Ovary (tissue), 9 donors: ENCODE measurements around the gene CENPU. TPM values are rescaled to one million over a fixed set of nuclear protein-coding genes. Genes with fewer than 3 reads are reported as not detected.

Source experiments
- DNase-seq, 5 donors: peaks; one replicate each; pipeline ENCODE4 v3.0.0-alpha.2; 2019 to 2020
- H3K27ac ChIP-seq, 2 donors: fragments of 200-600 bp; one replicate each; pipeline versions ENCODE4 v1.5.1 to v1.8.0; 2019 to 2022
- H3K27me3 ChIP-seq: fragments of 200-600 bp; one replicate; pipeline ENCODE4 v1.8.0; 2022
- H3K36me3 ChIP-seq: fragments of 200-600 bp; sonication (generic); one replicate; pipeline ENCODE4 v1.5.1; 2019
- H3K4me1 ChIP-seq: one replicate; pipeline ENCODE4 v1.8.1; 2013; ENCODE audit warnings: mild to moderate bottlenecking, moderate library complexity; ENCODE audit not compliant: insufficient read depth
- H3K4me3 ChIP-seq: fragments of 200-600 bp; sonication (generic); one replicate; pipeline ENCODE4 v1.5.1; 2017
- H3K9me3 ChIP-seq, 2 donors: fragments of 200-600 bp in 1 of 2; sonication (generic) in 1 of 2; one replicate each; pipeline versions ENCODE4 v1.5.1 to v1.8.1; 2013 to 2019; ENCODE audit warnings: mild to moderate bottlenecking in 1 of 2, moderate library complexity in 1 of 2
- EP300 ChIP-seq: sonication (generic); formaldehyde crosslinking; IDR thresholded peaks from one replicate; pipeline ENCODE4 v1.6.1; 2017; ENCODE audit warnings: antibody characterized with exemption
- POLR2A ChIP-seq: fragments of 450-650 bp; IDR thresholded peaks from one replicate; pipeline ENCODE4 v1.6.1; 2017; ENCODE audit warnings: antibody characterized with exemption, mild to moderate bottlenecking, moderate library complexity
- WGBS, 3 donors: extraction: QIAGEN DNeasy Blood & Tissue Kit in 1 of 3; methylation state at CpG; one replicate each; pipeline versions ENCODE4 v1.1.5 to v1.1.7; 2013 to 2017; 5-methylcytosine and 5-hydroxymethylcytosine counted together
- intact Hi-C, 4 donors: fragments of 100-400 bp; cut with DNase I; formaldehyde crosslinking; loops; one replicate each; pipeline versions ENCODE4 v1.11.0 to v1.15.1; 2022 to 2023
- polyA plus RNA-seq, 2 donors: library from polyadenylated mRNA; stranded (reverse); fragments of 200-250 nt in 1 of 2; fragments of 350-450 nt in 1 of 2; fragmentation: Illumina TruSeq in 1 of 2; extraction: RNeasy Lipid Tissue Mini Kit (QIAGEN cat#74804) in 1 of 2; gene quantifications; one replicate each; pipeline ENCODE4 v1.2.3, GENCODE V29; 2013 to 2014
- total RNA-seq, 7 donors: library from RNA; depleted of rRNA in 2 of 7; stranded (reverse); fragments of >200 nt in 2 of 7; fragmentation: NEBNext Ultra II Directional in 3 of 7; extraction: Animal tissue kit (Norgen Biotek cat#: 25700) in 3 of 7; gene quantifications; one replicate each; pipeline versions ENCODE4 v1.1.0 to v1.2.4, GENCODE V29; 2016 to 2023
- TF ChIP-seq, protein P1 (sequence below), 3 donors: fragments of 450-650 bp in 2 of 3; fragments of 200-600 bp in 1 of 3; IDR thresholded peaks; one replicate each; pipeline versions ENCODE4 v1.5.1 to v1.8.0; 2016 to 2022; ENCODE audit warnings: antibody characterized with exemption in 3 of 3, mild to moderate bottlenecking in 1 of 3
- donor health status: DM: no; HTN: no; CAD: no; lungs with moderate emphysema.
- donor health status: DM: no; HTN: no; CAD: no.
- donor health status: Bipolar disorder and iron deficiency.
- donor health status: DM: yes; HTN: yes; CAD: no.
- donor health status: DM: no; HTN: no; CAD: no.
- donor health status: DM: yes; HTN: yes; CAD: no.

The CENPU gene
- total and polyA plus RNA-seq, 9 donors, result 0.34 to 3.4 (median 0.94) TPM

DNA sequence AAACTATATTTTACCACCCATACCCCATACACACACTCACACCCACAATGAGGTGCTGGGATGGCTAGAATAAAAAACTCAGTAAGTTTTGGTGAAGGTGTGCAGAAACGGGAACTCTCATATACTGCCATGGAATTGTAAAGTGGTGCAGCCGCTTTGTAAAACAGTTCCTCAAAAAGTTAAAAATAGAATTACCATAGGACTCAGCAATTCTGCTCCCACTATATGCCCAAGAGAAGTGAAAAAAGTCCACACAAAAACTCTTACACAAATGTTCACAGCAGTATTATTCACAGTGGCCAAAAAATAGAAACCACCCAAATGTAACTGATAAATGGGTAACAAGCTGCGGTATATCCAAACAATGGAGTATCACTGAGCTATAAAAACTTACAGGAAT is 6.5 kb downstream of the CENPU start:
- WGBS, 3 donors, result 90 to 98% (median 91%) methylated on average over 3 of the region's 3 CpGs
- DNase-seq, result no peak
- no peaks in the 10 kb centered on the region for H3K36me3 ChIP-seq
- intact Hi-C loops, result no loop called here
- no peak overlapping the region for H3K27ac ChIP-seq
- no peak overlapping the region for H3K4me3 ChIP-seq
- H3K9me3 ChIP-seq, result no peaks in the 10 kb centered on the region
- no peaks in the 10 kb centered on the region for H3K27me3 ChIP-seq
- TF ChIP-seq POLR2A (no peak), EP300 (no peak)
- TF ChIP-seq, protein P1, sequence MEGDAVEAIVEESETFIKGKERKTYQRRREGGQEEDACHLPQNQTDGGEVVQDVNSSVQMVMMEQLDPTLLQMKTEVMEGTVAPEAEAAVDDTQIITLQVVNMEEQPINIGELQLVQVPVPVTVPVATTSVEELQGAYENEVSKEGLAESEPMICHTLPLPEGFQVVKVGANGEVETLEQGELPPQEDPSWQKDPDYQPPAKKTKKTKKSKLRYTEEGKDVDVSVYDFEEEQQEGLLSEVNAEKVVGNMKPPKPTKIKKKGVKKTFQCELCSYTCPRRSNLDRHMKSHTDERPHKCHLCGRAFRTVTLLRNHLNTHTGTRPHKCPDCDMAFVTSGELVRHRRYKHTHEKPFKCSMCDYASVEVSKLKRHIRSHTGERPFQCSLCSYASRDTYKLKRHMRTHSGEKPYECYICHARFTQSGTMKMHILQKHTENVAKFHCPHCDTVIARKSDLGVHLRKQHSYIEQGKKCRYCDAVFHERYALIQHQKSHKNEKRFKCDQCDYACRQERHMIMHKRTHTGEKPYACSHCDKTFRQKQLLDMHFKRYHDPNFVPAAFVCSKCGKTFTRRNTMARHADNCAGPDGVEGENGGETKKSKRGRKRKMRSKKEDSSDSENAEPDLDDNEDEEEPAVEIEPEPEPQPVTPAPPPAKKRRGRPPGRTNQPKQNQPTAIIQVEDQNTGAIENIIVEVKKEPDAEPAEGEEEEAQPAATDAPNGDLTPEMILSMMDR (IDR thresholded peaks at IDR 0.05), result no peak
- H3K4me1 ChIP-seq, result no peaks in the 10 kb centered on the region

- H3K27me3 ChIP-seq, result no peaks in the 10 kb centered on the region
- no peak overlapping the region for H3K27ac ChIP-seq
- no peak for DNase-seq
- intact Hi-C loops, result no loop called here
- no peaks in the 10 kb centered on the region for H3K9me3 ChIP-seq
- no peaks in the 10 kb centered on the region for H3K4me1 ChIP-seq
- TF ChIP-seq POLR2A, result no peak
- TF ChIP-seq EP300, result no peak
- TF ChIP-seq, protein P1 (IDR thresholded peaks at IDR 0.05), result no peak
- no peaks in the 10 kb centered on the region for H3K36me3 ChIP-seq
- H3K4me3 ChIP-seq, result no peak overlapping the region
- 89 to 94% (median 91%) methylated on average over 1 of the region's 1 CpG for WGBS, 3 donors
Observed at GRCh38 chr4:184722798-184723197, 11.1 kb downstream of the CENPU start.

- H3K27ac ChIP-seq, result no peak overlapping the region
- no peak overlapping the region for H3K4me3 ChIP-seq
- TF ChIP-seq EP300, result no peak
- TF ChIP-seq, protein P1 (IDR thresholded peaks at IDR 0.05), result no peak
- no peaks in the 10 kb centered on the region for H3K4me1 ChIP-seq
- no peak for DNase-seq
- intact Hi-C loops, result no loop called here
- no peaks in the 10 kb centered on the region for H3K36me3 ChIP-seq
- no peaks in the 10 kb centered on the region for H3K27me3 ChIP-seq
- no peaks in the 10 kb centered on the region for H3K9me3 ChIP-seq
Observed at GRCh38 chr4:184721254-184721653, 12.6 kb downstream of the CENPU start.

DNA sequence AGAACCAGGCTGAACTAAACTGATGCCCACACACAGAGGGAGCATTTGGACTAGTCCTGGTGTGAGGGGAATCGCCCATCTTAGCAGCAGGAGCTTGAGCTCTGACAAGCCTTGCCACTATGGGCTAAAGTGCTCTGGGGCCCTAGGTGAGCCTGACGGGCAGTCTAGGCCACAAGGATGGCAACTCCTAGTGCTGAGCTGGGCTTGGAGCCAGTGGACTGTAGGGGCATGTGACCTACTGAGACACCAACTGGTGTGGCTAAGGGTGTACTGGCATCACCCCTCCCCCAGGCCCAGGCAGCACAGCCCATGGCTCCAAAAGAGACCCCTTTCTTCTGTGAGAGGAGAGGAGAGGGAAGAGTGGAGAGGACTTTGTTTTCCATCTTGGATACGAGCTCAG is 14.5 kb downstream of the CENPU start:
- Histone ChIP-seq H3K36me3 (no peaks in the 10 kb centered on the region), H3K4me1 (no peaks in the 10 kb centered on the region), H3K27me3 (no peaks in the 10 kb centered on the region), H3K27ac (no peak overlapping the region), H3K4me3 (no peak overlapping the region), H3K9me3 (no peaks in the 10 kb centered on the region)
- 88 to 100% (median 98%) methylated on average over 3 of the region's 3 CpGs for WGBS, 3 donors
- intact Hi-C loops, result no loop called here
- DNase-seq, result no peak
- TF ChIP-seq, protein P1 (IDR thresholded peaks at IDR 0.05), result no peak
- TF ChIP-seq EP300, result no peak

- DNase-seq, result no peak
- Histone ChIP-seq H3K9me3 (no peaks in the 10 kb centered on the region), H3K4me1 (no peaks in the 10 kb centered on the region), H3K27me3 (no peaks in the 10 kb centered on the region), H3K36me3 (no peaks in the 10 kb centered on the region), H3K27ac (no peak overlapping the region), H3K4me3 (no peak overlapping the region)
- TF ChIP-seq, protein P1 (IDR thresholded peaks at IDR 0.05), result no peak
- TF ChIP-seq POLR2A (no peak), EP300 (no peak)
- 93 to 96% (median 96%) methylated on average over 4 of the region's 4 CpGs for WGBS, 3 donors
- intact Hi-C loops, result no loop called here
Observed at GRCh38 chr4:184715526-184715925, 18.4 kb downstream of the CENPU start.
